GM23338 (cell line): ENCODE results near the gene TSPAN5. TPM values are rescaled to one million over a fixed set of nuclear protein-coding genes. Genes with fewer than 3 reads are reported as not detected.

Source experiments
- ATAC-seq: fragments of 200-7000 bp; cut with Tn5 transposase; 3 replicates; pipeline ENCODE4 v1.9.1; 2020
- DNase-seq: peaks from one replicate; pipeline ENCODE4 v3.0.0-alpha.2; 2015; ENCODE audit warnings: low spot score
- H2AFZ ChIP-seq: fragments of 200-600 bp; sonication (generic); 2 replicates; pipeline ENCODE4 v1.8.0; 2016; ENCODE audit warnings: antibody characterized with exemption, mild to moderate bottlenecking, moderate library complexity
- H3F3A ChIP-seq: fragments of 200-600 bp; sonication (generic); replicated peaks from 2 replicates; pipeline ENCODE4 v1.8.0; 2017; ENCODE audit warnings: antibody characterized with exemption, mixed run types, low read depth
- H3K27ac ChIP-seq: fragments of 200-600 bp; sonication (generic); 2 replicates; pipeline ENCODE4 v1.6.1; 2016; ENCODE audit warnings: low read depth
- H3K27me3 ChIP-seq: fragments of 200-600 bp; sonication (generic); 2 replicates; pipeline ENCODE4 v1.8.0; 2016; ENCODE audit warnings: mild to moderate bottlenecking, mixed run types, moderate library complexity; ENCODE audit not compliant: insufficient read depth
- H3K36me3 ChIP-seq: fragments of 200-600 bp; sonication (generic); 2 replicates; pipeline ENCODE4 v1.8.0; 2016; ENCODE audit warnings: mild to moderate bottlenecking; ENCODE audit not compliant: insufficient read depth
- H3K4me1 ChIP-seq: fragments of 200-600 bp; sonication (generic); 2 replicates; pipeline ENCODE4 v1.8.0; 2016; ENCODE audit warnings: mild to moderate bottlenecking, moderate library complexity; ENCODE audit not compliant: insufficient read depth
- H3K4me2 ChIP-seq: fragments of 200-600 bp; sonication (generic); 2 replicates; pipeline ENCODE4 v1.7.1; 2017; ENCODE audit warnings: mixed run types
- H3K4me3 ChIP-seq: fragments of 200-600 bp; sonication (generic); 2 replicates; pipeline ENCODE4 v1.6.1; 2016; ENCODE audit warnings: mixed run types
- H3K79me2 ChIP-seq: fragments of 200-600 bp; sonication (generic); replicated peaks from 2 replicates; pipeline ENCODE4 v1.8.0; 2017; ENCODE audit warnings: mild to moderate bottlenecking; ENCODE audit not compliant: insufficient read depth
- H3K9me2 ChIP-seq: fragments of 200-600 bp; sonication (generic); 2 replicates; pipeline ENCODE4 v1.8.0; 2017; ENCODE audit not compliant: insufficient read depth
- H4K20me1 ChIP-seq: fragments of 200-600 bp; sonication (generic); replicated peaks from 2 replicates; pipeline ENCODE4 v1.8.0; 2017; ENCODE audit warnings: mild to moderate bottlenecking; ENCODE audit not compliant: insufficient read depth
- H3K27ac Mint-ChIP-seq: 2 replicates; pipeline ENCODE4 v1.8.0; 2020; ENCODE audit warnings: inconsistent platforms, mild to moderate bottlenecking, moderate library complexity, mixed read lengths
- H3K27me3 Mint-ChIP-seq: 3 replicates; pipeline ENCODE4 v1.8.0; 2022; ENCODE audit warnings: low read depth, mild to moderate bottlenecking, moderate library complexity, mixed read lengths, inconsistent platforms; ENCODE audit not compliant: insufficient read depth, poor library complexity
- H3K36me3 Mint-ChIP-seq: 3 replicates; pipeline ENCODE4 v1.8.0; 2021; ENCODE audit warnings: low read depth, mild to moderate bottlenecking, inconsistent platforms, moderate library complexity, mixed read lengths
- H3K4me1 Mint-ChIP-seq: 3 replicates; pipeline ENCODE4 v1.8.0; 2020; ENCODE audit warnings: mild to moderate bottlenecking, inconsistent platforms, mixed read lengths
- H3K4me3 Mint-ChIP-seq: 3 replicates; pipeline ENCODE4 v1.8.0; 2021; ENCODE audit warnings: moderate library complexity, mild to moderate bottlenecking, inconsistent platforms, mixed read lengths
- H3K9me3 Mint-ChIP-seq: 3 replicates; pipeline ENCODE4 v1.8.0; 2020; ENCODE audit warnings: moderate library complexity, mild to moderate bottlenecking, inconsistent platforms, mixed read lengths
- CREB1 ChIP-seq: fragments of 250-450 bp; sonication (Bioruptor Pico); IDR thresholded peaks from 2 replicates; pipeline ENCODE4 v1.5.0; 2020; ENCODE audit warnings: low read depth, mild to moderate bottlenecking, moderate library complexity
- CTCF ChIP-seq, 2 experiments: fragments of 200-600 bp in 1 of 2; sonication (generic) in 1 of 2; conservative IDR thresholded peaks; 2 replicates each; pipeline versions ENCODE4 v1.5.1 to v1.6.1; 2016 to 2017; ENCODE audit warnings: antibody characterized with exemption in 2 of 2, low read depth in 2 of 2, mild to moderate bottlenecking in 2 of 2, moderate library complexity in 1 of 2
- ETS1 ChIP-seq: IDR thresholded peaks from 2 replicates; pipeline ENCODE4 v1.6.1; 2016; ENCODE audit warnings: antibody characterized with exemption
- EZH2 ChIP-seq: fragments of 200-600 bp; sonication (generic); IDR thresholded peaks from one replicate; pipeline ENCODE4 v1.8.0; 2017; ENCODE audit warnings: antibody characterized with exemption, mild to moderate bottlenecking, low read depth; ENCODE audit not compliant: unreplicated experiment
- EZH2phosphoT487 ChIP-seq: fragments of 200-600 bp; sonication (generic); IDR thresholded peaks from one replicate; pipeline ENCODE4 v1.8.1; 2018; ENCODE audit warnings: antibody characterized with exemption; ENCODE audit not compliant: unreplicated experiment
- JUNB ChIP-seq: IDR thresholded peaks from one replicate; pipeline ENCODE4 v1.6.1; 2016; ENCODE audit warnings: antibody characterized with exemption; ENCODE audit not compliant: unreplicated experiment
- NANOG ChIP-seq: IDR thresholded peaks from 2 replicates; pipeline ENCODE4 v1.6.1; 2016; ENCODE audit warnings: antibody characterized with exemption, borderline replicate concordance
- POLR2AphosphoS5 ChIP-seq: IDR thresholded peaks from 2 replicates; pipeline ENCODE4 v1.6.1; 2016; ENCODE audit warnings: antibody characterized with exemption, low read depth
- REST ChIP-seq: IDR thresholded peaks from one replicate; pipeline ENCODE4 v1.6.1; 2018; ENCODE audit warnings: antibody characterized with exemption; ENCODE audit not compliant: unreplicated experiment
- STAT1 ChIP-seq: IDR thresholded peaks from one replicate; pipeline ENCODE4 v1.6.1; 2016; ENCODE audit warnings: antibody characterized with exemption; ENCODE audit not compliant: unreplicated experiment
- ZNF114 ChIP-seq: fragments of 250-450 bp; sonication (Bioruptor Pico); IDR thresholded peaks from 2 replicates; pipeline ENCODE4 v1.5.0; 2020; ENCODE audit warnings: mild to moderate bottlenecking, moderate library complexity
- ZNF331 ChIP-seq: fragments of 250-450 bp; sonication (Bioruptor Pico); IDR thresholded peaks from 2 replicates; pipeline ENCODE4 v1.5.0; 2020; ENCODE audit warnings: low read depth, mild to moderate bottlenecking, moderate library complexity
- polyA plus RNA-seq: library from polyadenylated mRNA; unstranded; fragments of >200 nt; fragmentation: Nextera tagmentation; extraction: Ambion mirVana; gene quantifications from 2 replicates; pipeline ENCODE4 v1.2.1, GENCODE V29; 2016
- total RNA-seq: library from RNA; depleted of rRNA; stranded (reverse); fragments of >200 nt; shearing (Covaris generic); gene quantifications from 2 replicates; pipeline ENCODE4 v1.2.3, GENCODE V29; 2014
- TF ChIP-seq, protein P1 (sequence below): fragments of 250-450 bp; sonication (Bioruptor Pico); IDR thresholded peaks from 2 replicates; pipeline ENCODE4 v1.5.0; 2020; ENCODE audit warnings: mild to moderate bottlenecking, moderate library complexity

Gene TSPAN5
- total and polyA plus RNA-seq, 2 experiments from 2014 or later = 18.6 to 21.5 TPM

DNA sequence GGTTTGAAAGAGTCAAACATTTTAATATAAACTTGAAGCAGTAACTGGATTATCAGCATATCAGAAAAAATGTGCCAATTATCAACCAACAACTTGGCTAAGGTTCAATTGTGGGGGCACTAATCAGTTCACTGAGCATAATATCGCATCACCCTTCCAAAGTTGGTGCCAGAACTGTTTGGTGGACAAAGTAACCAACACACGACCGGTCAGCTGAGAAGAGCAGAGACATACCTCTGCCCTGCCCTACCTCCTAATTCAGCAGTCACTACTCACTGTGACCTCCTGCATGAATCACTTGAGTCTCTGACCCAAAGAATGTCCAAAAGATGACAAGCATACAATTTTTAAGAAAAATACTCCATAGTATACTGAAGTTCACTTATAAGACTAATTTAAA lies 53.2 kb downstream of the TSPAN5 start:
- Histone ChIP-seq H3K9me2 (no peaks in the 10 kb centered on the region), H4K20me1 (no peaks in the 10 kb centered on the region), H3K4me2 (no peak overlapping the region), H2AFZ (no peak overlapping the region), H3K36me3 (peaks cover 9% of the 10 kb centered on the region; the same call in 1 of the 2 replicates), H3F3A (no peaks in the 10 kb centered on the region), H3K27ac (no peak overlapping the region), H3K27me3 (no peaks in the 10 kb centered on the region), H3K4me1 (peaks cover 63% of the 10 kb centered on the region), H3K79me2 (peaks cover 46% of the 10 kb centered on the region), H3K4me3 (no peak overlapping the region)
- Mint-ChIP-seq H3K27ac (no peak overlapping the region), H3K4me1 (peaks cover 75% of the 10 kb centered on the region), H3K9me3 (peaks cover 16% of the 10 kb centered on the region), H3K4me3 (no peak overlapping the region), H3K27me3 (peaks cover 13% of the 10 kb centered on the region), H3K36me3 (peaks cover 20% of the 10 kb centered on the region)
- ATAC-seq = no peak
- TF ChIP-seq, protein P1, sequence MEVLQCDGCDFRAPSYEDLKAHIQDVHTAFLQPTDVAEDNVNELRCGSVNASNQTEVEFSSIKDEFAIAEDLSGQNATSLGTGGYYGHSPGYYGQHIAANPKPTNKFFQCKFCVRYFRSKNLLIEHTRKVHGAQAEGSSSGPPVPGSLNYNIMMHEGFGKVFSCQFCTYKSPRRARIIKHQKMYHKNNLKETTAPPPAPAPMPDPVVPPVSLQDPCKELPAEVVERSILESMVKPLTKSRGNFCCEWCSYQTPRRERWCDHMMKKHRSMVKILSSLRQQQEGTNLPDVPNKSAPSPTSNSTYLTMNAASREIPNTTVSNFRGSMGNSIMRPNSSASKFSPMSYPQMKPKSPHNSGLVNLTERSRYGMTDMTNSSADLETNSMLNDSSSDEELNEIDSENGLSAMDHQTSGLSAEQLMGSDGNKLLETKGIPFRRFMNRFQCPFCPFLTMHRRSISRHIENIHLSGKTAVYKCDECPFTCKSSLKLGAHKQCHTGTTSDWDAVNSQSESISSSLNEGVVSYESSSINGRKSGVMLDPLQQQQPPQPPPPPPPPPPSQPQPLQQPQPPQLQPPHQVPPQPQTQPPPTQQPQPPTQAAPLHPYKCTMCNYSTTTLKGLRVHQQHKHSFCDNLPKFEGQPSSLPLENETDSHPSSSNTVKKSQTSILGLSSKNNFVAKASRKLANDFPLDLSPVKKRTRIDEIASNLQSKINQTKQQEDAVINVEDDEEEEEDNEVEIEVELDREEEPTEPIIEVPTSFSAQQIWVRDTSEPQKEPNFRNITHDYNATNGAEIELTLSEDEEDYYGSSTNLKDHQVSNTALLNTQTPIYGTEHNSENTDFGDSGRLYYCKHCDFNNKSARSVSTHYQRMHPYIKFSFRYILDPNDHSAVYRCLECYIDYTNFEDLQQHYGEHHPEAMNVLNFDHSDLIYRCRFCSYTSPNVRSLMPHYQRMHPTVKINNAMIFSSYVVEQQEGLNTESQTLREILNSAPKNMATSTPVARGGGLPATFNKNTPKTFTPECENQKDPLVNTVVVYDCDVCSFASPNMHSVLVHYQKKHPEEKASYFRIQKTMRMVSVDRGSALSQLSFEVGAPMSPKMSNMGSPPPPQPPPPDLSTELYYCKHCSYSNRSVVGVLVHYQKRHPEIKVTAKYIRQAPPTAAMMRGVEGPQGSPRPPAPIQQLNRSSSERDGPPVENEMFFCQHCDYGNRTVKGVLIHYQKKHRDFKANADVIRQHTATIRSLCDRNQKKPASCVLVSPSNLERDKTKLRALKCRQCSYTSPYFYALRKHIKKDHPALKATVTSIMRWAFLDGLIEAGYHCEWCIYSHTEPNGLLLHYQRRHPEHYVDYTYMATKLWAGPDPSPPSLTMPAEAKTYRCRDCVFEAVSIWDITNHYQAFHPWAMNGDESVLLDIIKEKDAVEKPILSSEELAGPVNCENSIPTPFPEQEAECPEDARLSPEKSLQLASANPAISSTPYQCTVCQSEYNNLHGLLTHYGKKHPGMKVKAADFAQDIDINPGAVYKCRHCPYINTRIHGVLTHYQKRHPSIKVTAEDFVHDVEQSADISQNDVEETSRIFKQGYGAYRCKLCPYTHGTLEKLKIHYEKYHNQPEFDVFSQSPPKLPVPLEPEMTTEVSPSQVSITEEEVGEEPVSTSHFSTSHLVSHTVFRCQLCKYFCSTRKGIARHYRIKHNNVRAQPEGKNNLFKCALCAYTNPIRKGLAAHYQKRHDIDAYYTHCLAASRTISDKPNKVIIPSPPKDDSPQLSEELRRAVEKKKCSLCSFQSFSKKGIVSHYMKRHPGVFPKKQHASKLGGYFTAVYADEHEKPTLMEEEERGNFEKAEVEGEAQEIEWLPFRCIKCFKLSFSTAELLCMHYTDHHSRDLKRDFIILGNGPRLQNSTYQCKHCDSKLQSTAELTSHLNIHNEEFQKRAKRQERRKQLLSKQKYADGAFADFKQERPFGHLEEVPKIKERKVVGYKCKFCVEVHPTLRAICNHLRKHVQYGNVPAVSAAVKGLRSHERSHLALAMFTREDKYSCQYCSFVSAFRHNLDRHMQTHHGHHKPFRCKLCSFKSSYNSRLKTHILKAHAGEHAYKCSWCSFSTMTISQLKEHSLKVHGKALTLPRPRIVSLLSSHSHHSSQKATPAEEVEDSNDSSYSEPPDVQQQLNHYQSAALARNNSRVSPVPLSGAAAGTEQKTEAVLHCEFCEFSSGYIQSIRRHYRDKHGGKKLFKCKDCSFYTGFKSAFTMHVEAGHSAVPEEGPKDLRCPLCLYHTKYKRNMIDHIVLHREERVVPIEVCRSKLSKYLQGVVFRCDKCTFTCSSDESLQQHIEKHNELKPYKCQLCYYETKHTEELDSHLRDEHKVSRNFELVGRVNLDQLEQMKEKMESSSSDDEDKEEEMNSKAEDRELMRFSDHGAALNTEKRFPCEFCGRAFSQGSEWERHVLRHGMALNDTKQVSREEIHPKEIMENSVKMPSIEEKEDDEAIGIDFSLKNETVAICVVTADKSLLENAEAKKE = no peak
- TF ChIP-seq STAT1 (no peak), NANOG (no peak), CREB1 (no peak), EZH2 (no peak), EZH2phosphoT487 (no peak), ZNF114 (no peak), ZNF331 (no peak), ETS1 (no peak), CTCF (conservative IDR thresholded peaks at IDR 0.05; ENCODE audit: low read depth in 2 of 2) (no peak), POLR2AphosphoS5 (no peak), JUNB (no peak), REST (no peak)
- DNase-seq = no peak
